Fibroblast of villous mesenchyme (primary cell): ENCODE measurements around the gene TRAPPC10. TPM values are rescaled to one million over a fixed set of nuclear protein-coding genes. Genes with fewer than 3 reads are reported as not detected.
A peak's percentile ranks its signal among the peaks of the same experiment; 100 is the strongest.

ENCODE experiments used
- DNase-seq: peaks from one replicate; pipeline ENCODE4 v3.0.0-alpha.2; 2010; ENCODE audit warnings: low read depth
- H3K4me3 ChIP-seq: 2 replicates; pipeline ENCODE4 v1.5.1; 2011; ENCODE audit warnings: low read depth, mild to moderate bottlenecking, low read length
- CTCF ChIP-seq: IDR thresholded peaks from 2 replicates; pipeline ENCODE4 v1.5.1; 2012; ENCODE audit warnings: low read depth, mild to moderate bottlenecking, low read length; ENCODE audit not compliant: insufficient read depth
- total RNA-seq: library from RNA; depleted of rRNA; stranded (reverse); fragments of >200 nt; gene quantifications from 2 replicates; pipeline ENCODE4 v1.2.3, GENCODE V29; 2012

TRAPPC10 gene
- total RNA-seq, 1 donor: 28.5 TPM

- no peak for DNase-seq
- no peak overlapping the region for H3K4me3 ChIP-seq
- no peak for TF ChIP-seq CTCF
Measured at GRCh38 chr21:43969115-43969444, 43.0 kb upstream of the TRAPPC10 start.

GRCh38 chr21:43970551-43970950, 41.6 kb upstream of the TRAPPC10 start:
- TF ChIP-seq CTCF: no peak
- H3K4me3 ChIP-seq: no peak overlapping the region
- DNase-seq: no peak

DNA sequence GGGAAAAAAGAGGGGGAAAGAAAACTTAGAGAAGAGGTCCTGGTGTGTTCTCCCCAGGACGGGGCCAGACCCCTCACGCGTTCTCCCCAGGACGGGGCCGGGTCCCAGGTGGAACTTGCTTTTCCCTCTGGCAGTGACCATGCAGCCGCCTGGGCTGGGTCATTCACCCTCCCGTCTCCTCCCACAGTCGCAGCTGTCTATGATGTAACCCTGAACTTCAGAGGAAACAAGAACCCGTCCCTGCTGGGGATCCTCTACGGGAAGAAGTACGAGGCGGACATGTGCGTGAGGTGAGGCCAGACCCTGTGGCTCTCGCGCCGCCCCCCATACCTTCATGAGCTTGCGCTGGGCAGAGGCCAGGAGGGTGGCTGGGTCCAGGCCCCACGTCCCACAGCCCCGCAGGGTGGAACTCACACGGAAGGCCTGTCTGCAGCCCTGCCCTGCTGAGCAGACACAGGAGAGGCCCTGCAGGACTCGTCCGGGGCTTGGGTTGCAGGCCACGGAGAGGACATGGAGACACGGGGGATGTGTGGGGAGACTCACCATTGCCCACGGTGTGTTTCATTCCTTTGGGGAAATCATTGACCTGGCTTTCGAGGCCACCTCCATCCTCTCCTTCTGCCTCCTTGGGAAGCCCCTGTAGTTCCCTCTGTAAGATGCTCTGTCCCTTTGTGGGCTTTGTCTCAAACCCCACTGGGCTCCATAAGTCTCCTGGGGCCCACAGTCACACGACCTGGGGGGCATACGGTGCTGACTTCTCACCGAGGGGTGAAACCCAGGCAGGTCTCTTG, 40.7 kb upstream of the TRAPPC10 start:
- peak; percentile 34 for DNase-seq
- H3K4me3 ChIP-seq: no peak overlapping the region
- no peak for TF ChIP-seq CTCF

- no peak for DNase-seq
- no peak overlapping the region for H3K4me3 ChIP-seq
- no peak for TF ChIP-seq CTCF
Measured at GRCh38 chr21:43971992-43972255, 40.2 kb upstream of the TRAPPC10 start.

- H3K4me3 ChIP-seq: no peak overlapping the region
- TF ChIP-seq CTCF: no peak
- peak; percentile 20 for DNase-seq
Measured at GRCh38 chr21:43972850-43973633, 39.1 kb upstream of the TRAPPC10 start.

DNA sequence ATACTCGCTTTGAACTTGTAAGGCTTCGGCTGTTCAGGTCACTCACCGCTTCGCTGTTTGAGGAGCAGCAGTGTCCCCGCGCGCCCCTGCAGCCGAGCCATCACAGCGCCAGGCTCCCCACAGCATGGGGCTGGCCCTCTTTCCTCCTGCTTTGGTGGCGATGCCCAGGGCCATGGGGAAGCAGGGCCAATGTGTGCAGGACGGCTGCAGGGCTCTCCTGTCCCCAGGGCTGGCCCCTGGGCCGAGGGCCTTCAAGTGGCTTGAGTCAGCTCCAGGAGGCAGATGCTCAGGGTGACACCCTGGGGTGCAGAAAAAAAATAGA, 38.5 kb upstream of the TRAPPC10 start:
- H3K4me3 ChIP-seq: no peak overlapping the region
- DNase-seq: no peak
- TF ChIP-seq CTCF: no peak
